ENCODE data around the gene GALNT16. TPM values are rescaled to one million over a fixed set of nuclear protein-coding genes. Genes with fewer than 3 reads are reported as not detected.

GALNT16 gene
- polyA plus RNA-seq (2012; ENCODE audit: insufficient read length, low read depth), result 1.0 TPM

GRCh38 chr14:69259527-69260189 is at the start of gene GALNT16:
TSS of gene GALNT16 (plus strand) at chr14:69260158. CDS start at chr14:69260291, 133 bp downstream.
- no peak for TF ChIP-seq REST (IDR thresholded peaks at IDR 0.05; ENCODE audit: insufficient read depth in 1 of 2, low read depth in 2 of 2, low read length in 2 of 2)
- TF ChIP-seq POLR2AphosphoS5 (IDR thresholded peaks at IDR 0.05; ENCODE audit: low read depth, low read length), result no peak
- TF ChIP-seq SIN3A (IDR thresholded peaks at IDR 0.05; ENCODE audit: borderline replicate concordance, insufficient read depth, low read length), result no peak
- TF ChIP-seq FOXP2 (optimal IDR thresholded peaks at IDR 0.05; ENCODE audit: borderline replicate concordance, extremely low read depth, extremely low read length, insufficient read depth), result no peak
- TF ChIP-seq TAF1 (IDR thresholded peaks at IDR 0.05; ENCODE audit: borderline replicate concordance, insufficient read depth, low read length), result no peak

- no peak for TF ChIP-seq POLR2AphosphoS5 (IDR thresholded peaks at IDR 0.05; ENCODE audit: low read depth, low read length)
- no peak for TF ChIP-seq SIN3A (IDR thresholded peaks at IDR 0.05; ENCODE audit: borderline replicate concordance, insufficient read depth, low read length)
- no peak for TF ChIP-seq TAF1 (IDR thresholded peaks at IDR 0.05; ENCODE audit: borderline replicate concordance, insufficient read depth, low read length)
- TF ChIP-seq FOXP2 (optimal IDR thresholded peaks at IDR 0.05; ENCODE audit: borderline replicate concordance, extremely low read depth, extremely low read length, insufficient read depth), result no peak
- TF ChIP-seq REST (IDR thresholded peaks at IDR 0.05; ENCODE audit: insufficient read depth in 1 of 2, low read depth in 2 of 2, low read length in 2 of 2), result no peak
Measured at GRCh38 chr14:69214393-69214792, 45.6 kb upstream of the GALNT16 start.

- TF ChIP-seq SIN3A (IDR thresholded peaks at IDR 0.05; ENCODE audit: borderline replicate concordance, insufficient read depth, low read length) (no peak), FOXP2 (optimal IDR thresholded peaks at IDR 0.05; ENCODE audit: borderline replicate concordance, extremely low read depth, extremely low read length, insufficient read depth) (no peak), TAF1 (IDR thresholded peaks at IDR 0.05; ENCODE audit: borderline replicate concordance, insufficient read depth, low read length) (no peak), REST (IDR thresholded peaks at IDR 0.05; ENCODE audit: insufficient read depth in 1 of 2, low read depth in 2 of 2, low read length in 2 of 2) (no peak), POLR2AphosphoS5 (IDR thresholded peaks at IDR 0.05; ENCODE audit: low read depth, low read length) (no peak)
Measured at GRCh38 chr14:69224946-69225345, 35.0 kb upstream of the GALNT16 start.

GRCh38 chr14:69226178-69226577 is 33.8 kb upstream of the GALNT16 start:
- TF ChIP-seq FOXP2 (optimal IDR thresholded peaks at IDR 0.05; ENCODE audit: borderline replicate concordance, extremely low read depth, extremely low read length, insufficient read depth), result no peak
- TF ChIP-seq POLR2AphosphoS5 (IDR thresholded peaks at IDR 0.05; ENCODE audit: low read depth, low read length), result no peak
- TF ChIP-seq SIN3A (IDR thresholded peaks at IDR 0.05; ENCODE audit: borderline replicate concordance, insufficient read depth, low read length), result no peak
- no peak for TF ChIP-seq TAF1 (IDR thresholded peaks at IDR 0.05; ENCODE audit: borderline replicate concordance, insufficient read depth, low read length)
- TF ChIP-seq REST (IDR thresholded peaks at IDR 0.05; ENCODE audit: insufficient read depth in 1 of 2, low read depth in 2 of 2, low read length in 2 of 2), result no peak

All from PFSK-1 (cell line).